COR-L47 (cell line): Measurements from ENCODE around the gene MAMDC2.
"Not testable (repeated sequence)": the region's sequence is repeated elsewhere in the genome, so short reads cannot be mapped to it uniquely, and the experiment has no call there.

Experiments
- DNase-seq: peaks from one replicate; lab custom pipeline; 2025; lab: John Stamatoyannopoulos, UW

MAMDC2 gene

GRCh38 chr9:70036641-70037040 is 7.0 kb upstream of the MAMDC2 start:
- no peak for DNase-seq

GRCh38 chr9:70038171-70038621 is 5.5 kb upstream of the MAMDC2 start:
- not testable (repeated sequence) for DNase-seq

GRCh38 chr9:70040376-70040903 is 3.2 kb upstream of the MAMDC2 start:
- DNase-seq = no peak

- DNase-seq = no peak
Observed at GRCh38 chr9:70042461-70043215, 1.0 kb upstream of the MAMDC2 start.

- no peak for DNase-seq
Observed at GRCh38 chr9:70043285-70043684, 363 bp upstream of the MAMDC2 start.

GRCh38 chr9:70044490-70045307 is 1.1 kb downstream of the MAMDC2 start:
- no peak for DNase-seq

- DNase-seq = no peak
Observed at GRCh38 chr9:70045452-70045851, 1.8 kb downstream of the MAMDC2 start.

- DNase-seq = no peak
Observed at GRCh38 chr9:70046274-70047070, 2.8 kb downstream of the MAMDC2 start.

- peak; percentile 60 for DNase-seq
Observed at GRCh38 chr9:70049236-70049635, 5.6 kb downstream of the MAMDC2 start.

- DNase-seq = no peak
Observed at GRCh38 chr9:70049672-70050271, 6.1 kb downstream of the MAMDC2 start.

- no peak for DNase-seq
Observed at GRCh38 chr9:70052768-70053167, 9.1 kb downstream of the MAMDC2 start.

GRCh38 chr9:70053864-70054263 is 10.2 kb downstream of the MAMDC2 start:
- no peak for DNase-seq

- no peak for DNase-seq
Observed at GRCh38 chr9:70054521-70054920, 10.9 kb downstream of the MAMDC2 start.

GRCh38 chr9:70055406-70056210 is 12.0 kb downstream of the MAMDC2 start:
- DNase-seq = no peak

GRCh38 chr9:70056211-70056944 is 12.7 kb downstream of the MAMDC2 start:
- no peak for DNase-seq

GRCh38 chr9:70058569-70059116 is 15.0 kb downstream of the MAMDC2 start:
- DNase-seq = no peak

GRCh38 chr9:70060148-70060882 is 16.7 kb downstream of the MAMDC2 start:
- no peak for DNase-seq

- no peak for DNase-seq
Observed at GRCh38 chr9:70060883-70061507, 17.3 kb downstream of the MAMDC2 start.

GRCh38 chr9:70061776-70062175 is 18.1 kb downstream of the MAMDC2 start:
- DNase-seq = no peak
